ENCODE results near the gene TBRG4. TPM values are rescaled to one million over a fixed set of nuclear protein-coding genes. Genes with fewer than 3 reads are reported as not detected.
A peak's percentile ranks its signal among the peaks of the same experiment; 100 is the strongest.

TBRG4 gene
- total and polyA plus RNA-seq, 4 donors, result 14.4 to 41.8 (median 38.2) TPM

DNA sequence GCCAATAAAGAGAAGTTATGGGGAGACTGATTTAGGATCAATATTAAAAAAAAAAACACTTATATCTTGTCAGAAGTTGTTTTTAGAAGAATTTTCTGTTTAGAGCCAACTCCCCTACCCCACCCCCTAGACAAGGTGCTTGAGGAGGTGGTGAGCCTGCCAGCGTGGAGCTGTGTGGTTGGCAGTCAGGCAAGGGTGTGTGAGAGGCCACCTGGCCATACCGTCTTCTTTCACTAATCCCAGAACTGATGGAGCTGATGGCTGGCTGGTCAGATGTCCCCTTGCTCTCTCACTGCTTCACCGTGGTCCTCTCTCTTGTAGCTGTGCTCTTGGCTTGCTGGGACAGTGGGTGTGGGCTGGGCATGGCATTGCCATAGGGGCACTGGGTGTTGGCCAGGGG, 57.1 kb downstream of the TBRG4 start:
- H3K4me3 ChIP-seq (ENCODE audit: low read length in 2 of 2), result no peak overlapping the region
- intact Hi-C loops (cut with DNase I), result no loop called here
- DNase-seq, result peak in 1 of 2 donors; percentile 47
- H3K36me3 ChIP-seq (ENCODE audit: control insufficient read depth in 1 of 2, insufficient read depth in 2 of 2, low read length in 1 of 2), result no peaks in the 10 kb centered on the region
- H3K4me1 ChIP-seq (ENCODE audit: control insufficient read depth in 1 of 2, insufficient read depth in 2 of 2, low read length in 2 of 2), result no peaks in the 10 kb centered on the region
- 92 to 95% methylated on average over 3 of the region's 3 CpGs for WGBS, 2 donors
- no peak for ATAC-seq (ENCODE audit: low FRiP score)
- H3K27me3 ChIP-seq (ENCODE audit: control insufficient read depth in 1 of 2, insufficient read depth in 2 of 2, low read length in 1 of 2), result no peaks in the 10 kb centered on the region
- no peaks in the 10 kb centered on the region for H3K9me3 ChIP-seq (ENCODE audit: control insufficient read depth, low read length)
- no peak overlapping the region for H3K27ac ChIP-seq (ENCODE audit: low read depth in 1 of 2, low read length in 2 of 2)

GRCh38 chr7:45053941-45054340, 57.6 kb downstream of the TBRG4 start:
- WGBS, 2 donors, result 96 to 99% methylated on average over 5 of the region's 5 CpGs
- Histone ChIP-seq H3K36me3 (ENCODE audit: control insufficient read depth in 1 of 2, insufficient read depth in 2 of 2, low read length in 1 of 2) (no peaks in the 10 kb centered on the region), H3K4me1 (ENCODE audit: control insufficient read depth in 1 of 2, insufficient read depth in 2 of 2, low read length in 2 of 2) (no peaks in the 10 kb centered on the region), H3K4me3 (ENCODE audit: low read length in 2 of 2) (no peak overlapping the region), H3K27ac (ENCODE audit: low read depth in 1 of 2, low read length in 2 of 2) (no peak overlapping the region), H3K9me3 (ENCODE audit: control insufficient read depth, low read length) (no peaks in the 10 kb centered on the region), H3K27me3 (ENCODE audit: control insufficient read depth in 1 of 2, insufficient read depth in 2 of 2, low read length in 1 of 2) (no peaks in the 10 kb centered on the region)
- ATAC-seq (ENCODE audit: low FRiP score) (no peak), DNase-seq (peak in 1 of 2 donors; percentile 68)
- intact Hi-C loops (cut with DNase I), result no loop called here

DNA sequence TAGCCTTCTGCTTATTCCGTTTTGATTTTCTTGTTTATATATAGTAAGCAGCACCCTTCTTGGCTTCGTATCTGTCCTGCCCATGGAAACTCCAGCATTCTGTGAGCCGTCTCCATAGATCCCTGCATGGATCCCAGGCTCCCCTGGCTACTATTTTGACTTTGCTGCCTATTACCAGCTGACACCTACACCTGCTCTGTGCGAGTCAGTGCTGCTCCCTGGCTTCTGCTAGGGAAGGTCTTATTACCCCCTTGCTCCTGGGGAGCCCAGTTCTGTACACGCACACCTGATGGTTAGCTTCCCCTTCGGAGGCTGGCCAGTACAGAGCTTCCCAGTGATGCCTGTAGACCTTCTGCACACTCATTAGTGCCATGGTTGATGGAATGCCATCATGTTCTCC, 58.1 kb downstream of the TBRG4 start:
- WGBS, 2 donors, result 62 to 93% methylated on average over 6 of the region's 6 CpGs
- DNase-seq (peak in 1 of 2 donors; percentile 21), ATAC-seq (ENCODE audit: low FRiP score) (no peak)
- Histone ChIP-seq H3K4me1 (ENCODE audit: control insufficient read depth in 1 of 2, insufficient read depth in 2 of 2, low read length in 2 of 2) (no peaks in the 10 kb centered on the region), H3K27me3 (ENCODE audit: control insufficient read depth in 1 of 2, insufficient read depth in 2 of 2, low read length in 1 of 2) (no peaks in the 10 kb centered on the region), H3K27ac (ENCODE audit: low read depth in 1 of 2, low read length in 2 of 2) (no peak overlapping the region), H3K9me3 (ENCODE audit: control insufficient read depth, low read length) (no peaks in the 10 kb centered on the region), H3K4me3 (ENCODE audit: low read length in 2 of 2) (no peak overlapping the region), H3K36me3 (ENCODE audit: control insufficient read depth in 1 of 2, insufficient read depth in 2 of 2, low read length in 1 of 2) (no peaks in the 10 kb centered on the region)
- intact Hi-C loops (cut with DNase I), result no loop called here

DNA sequence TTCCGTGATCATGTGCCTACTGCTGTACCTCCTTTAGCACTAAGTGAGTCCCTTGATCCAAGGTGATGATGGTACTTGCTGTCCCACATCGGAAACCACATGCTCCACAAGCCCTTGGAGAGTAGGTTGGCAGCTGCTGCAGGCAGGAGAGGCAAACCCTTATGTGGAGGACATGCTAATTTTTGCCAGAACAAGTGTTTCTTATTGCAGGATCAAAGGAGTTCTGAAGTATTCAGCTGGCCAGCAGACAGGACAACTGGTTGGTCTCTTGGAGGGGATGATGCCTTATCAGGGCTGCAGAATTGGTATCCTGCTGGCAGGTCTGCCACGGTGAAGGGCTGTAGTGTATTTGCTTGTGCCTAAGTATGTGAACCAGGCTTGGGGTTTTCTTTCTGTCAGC, 59.5 kb downstream of the TBRG4 start:
- H3K4me3 ChIP-seq (ENCODE audit: low read length in 2 of 2), result no peak overlapping the region
- no peak for ATAC-seq (ENCODE audit: low FRiP score)
- intact Hi-C loops (cut with DNase I), result no loop called here

GRCh38 chr7:45050198-45050597, 61.3 kb downstream of the TBRG4 start:
- 95 to 96% methylated on average over 2 of the region's 2 CpGs for WGBS, 2 donors
- no peak for DNase-seq
- H3K4me1 ChIP-seq (ENCODE audit: control insufficient read depth in 1 of 2, insufficient read depth in 2 of 2, low read length in 2 of 2), result no peaks in the 10 kb centered on the region
- H3K36me3 ChIP-seq (ENCODE audit: control insufficient read depth in 1 of 2, insufficient read depth in 2 of 2, low read length in 1 of 2), result peaks cover 0 to 5% of the 10 kb centered on the region in 2 donors
- H3K9me3 ChIP-seq (ENCODE audit: control insufficient read depth, low read length), result no peaks in the 10 kb centered on the region
- H3K27me3 ChIP-seq (ENCODE audit: control insufficient read depth in 1 of 2, insufficient read depth in 2 of 2, low read length in 1 of 2), result no peaks in the 10 kb centered on the region
- H3K4me3 ChIP-seq (ENCODE audit: low read length in 2 of 2), result no peak overlapping the region
- no peak for ATAC-seq (ENCODE audit: low FRiP score)
- no peak overlapping the region for H3K27ac ChIP-seq (ENCODE audit: low read depth in 1 of 2, low read length in 2 of 2)
- intact Hi-C loops (cut with DNase I), result no loop called here

More for the DNA sequence above, 59.5 kb downstream of the TBRG4 start:
- peak in 1 of 2 donors; percentile 24 for DNase-seq
- WGBS, 2 donors, result 85 to 89% methylated on average over 3 of the region's 3 CpGs
- H3K9me3 ChIP-seq (ENCODE audit: control insufficient read depth, low read length), result no peaks in the 10 kb centered on the region
- peaks cover 0 to 4% of the 10 kb centered on the region in 2 donors for H3K36me3 ChIP-seq (ENCODE audit: control insufficient read depth in 1 of 2, insufficient read depth in 2 of 2, low read length in 1 of 2)
- H3K27ac ChIP-seq (ENCODE audit: low read depth in 1 of 2, low read length in 2 of 2), result no peak overlapping the region
- no peaks in the 10 kb centered on the region for H3K27me3 ChIP-seq (ENCODE audit: control insufficient read depth in 1 of 2, insufficient read depth in 2 of 2, low read length in 1 of 2)
- no peaks in the 10 kb centered on the region for H3K4me1 ChIP-seq (ENCODE audit: control insufficient read depth in 1 of 2, insufficient read depth in 2 of 2, low read length in 2 of 2)

Other genes with a start within 250 kb of the TBRG4 start
- gene PURB, start 226.2 kb downstream of the TBRG4 start, total RNA-seq, result 10 to 100 TPM; 26.4 to 33.9 TPM
- 1 to 10 TPM; 7.9 to 8.8 TPM for gene PURB, start 226.2 kb downstream of the TBRG4 start, polyA plus RNA-seq
- 10 to 100 TPM in 1 of 2 donors, 1 to 10 TPM in 1; 7.2 to 21.3 TPM for gene MYO1G, start 132.7 kb downstream of the TBRG4 start, total RNA-seq
- gene MYO1G, start 132.7 kb downstream of the TBRG4 start, polyA plus RNA-seq, result 1 to 10 TPM; 1.4 to 3.5 TPM
- 10 to 100 TPM; 38.6 to 49.1 TPM for gene CCM2, start 111.5 kb downstream of the TBRG4 start, total RNA-seq
- 10 to 100 TPM; 32.7 to 41.5 TPM for gene CCM2, start 111.5 kb downstream of the TBRG4 start, polyA plus RNA-seq
- 10 to 100 TPM; 10.0 to 15.7 TPM for gene NACAD, start 22.7 kb downstream of the TBRG4 start, total RNA-seq
- 10 to 100 TPM in 1 of 2 donors, 1 to 10 TPM in 1; 1.3 to 15.4 TPM for gene NACAD, start 22.7 kb downstream of the TBRG4 start, polyA plus RNA-seq
- 10 to 100 TPM; 43.0 to 78.0 TPM for gene RAMP3, start 46.1 kb upstream of the TBRG4 start, total RNA-seq
- gene RAMP3, start 46.1 kb upstream of the TBRG4 start, polyA plus RNA-seq, result 10 to 100 TPM in 1 of 2 donors, 1 to 10 TPM in 1; 5.0 to 14.7 TPM

Measured in aorta (tissue), 5 donors.